GM23338 (cell line): ENCODE results near the gene LTN1. TPM values are rescaled to one million over a fixed set of nuclear protein-coding genes. Genes with fewer than 3 reads are reported as not detected.

Source experiments
- ATAC-seq: fragments of 200-7000 bp; cut with Tn5 transposase; 3 replicates; pipeline ENCODE4 v1.9.1; 2020
- DNase-seq: peaks from one replicate; pipeline ENCODE4 v3.0.0-alpha.2; 2015; ENCODE audit warnings: low spot score
- H2AFZ ChIP-seq: fragments of 200-600 bp; sonication (generic); 2 replicates; pipeline ENCODE4 v1.8.0; 2016; ENCODE audit warnings: antibody characterized with exemption, mild to moderate bottlenecking, moderate library complexity
- H3F3A ChIP-seq: fragments of 200-600 bp; sonication (generic); replicated peaks from 2 replicates; pipeline ENCODE4 v1.8.0; 2017; ENCODE audit warnings: antibody characterized with exemption, mixed run types, low read depth
- H3K27ac ChIP-seq: fragments of 200-600 bp; sonication (generic); 2 replicates; pipeline ENCODE4 v1.6.1; 2016; ENCODE audit warnings: low read depth
- H3K27me3 ChIP-seq: fragments of 200-600 bp; sonication (generic); 2 replicates; pipeline ENCODE4 v1.8.0; 2016; ENCODE audit warnings: mild to moderate bottlenecking, mixed run types, moderate library complexity; ENCODE audit not compliant: insufficient read depth
- H3K36me3 ChIP-seq: fragments of 200-600 bp; sonication (generic); 2 replicates; pipeline ENCODE4 v1.8.0; 2016; ENCODE audit warnings: mild to moderate bottlenecking; ENCODE audit not compliant: insufficient read depth
- H3K4me1 ChIP-seq: fragments of 200-600 bp; sonication (generic); 2 replicates; pipeline ENCODE4 v1.8.0; 2016; ENCODE audit warnings: mild to moderate bottlenecking, moderate library complexity; ENCODE audit not compliant: insufficient read depth
- H3K4me2 ChIP-seq: fragments of 200-600 bp; sonication (generic); 2 replicates; pipeline ENCODE4 v1.7.1; 2017; ENCODE audit warnings: mixed run types
- H3K4me3 ChIP-seq: fragments of 200-600 bp; sonication (generic); 2 replicates; pipeline ENCODE4 v1.6.1; 2016; ENCODE audit warnings: mixed run types
- H3K79me2 ChIP-seq: fragments of 200-600 bp; sonication (generic); replicated peaks from 2 replicates; pipeline ENCODE4 v1.8.0; 2017; ENCODE audit warnings: mild to moderate bottlenecking; ENCODE audit not compliant: insufficient read depth
- H3K9me2 ChIP-seq: fragments of 200-600 bp; sonication (generic); 2 replicates; pipeline ENCODE4 v1.8.0; 2017; ENCODE audit not compliant: insufficient read depth
- H4K20me1 ChIP-seq: fragments of 200-600 bp; sonication (generic); replicated peaks from 2 replicates; pipeline ENCODE4 v1.8.0; 2017; ENCODE audit warnings: mild to moderate bottlenecking; ENCODE audit not compliant: insufficient read depth
- H3K27ac Mint-ChIP-seq: 2 replicates; pipeline ENCODE4 v1.8.0; 2020; ENCODE audit warnings: inconsistent platforms, mild to moderate bottlenecking, moderate library complexity, mixed read lengths
- H3K27me3 Mint-ChIP-seq: 3 replicates; pipeline ENCODE4 v1.8.0; 2022; ENCODE audit warnings: low read depth, mild to moderate bottlenecking, moderate library complexity, mixed read lengths, inconsistent platforms; ENCODE audit not compliant: insufficient read depth, poor library complexity
- H3K36me3 Mint-ChIP-seq: 3 replicates; pipeline ENCODE4 v1.8.0; 2021; ENCODE audit warnings: low read depth, mild to moderate bottlenecking, inconsistent platforms, moderate library complexity, mixed read lengths
- H3K4me1 Mint-ChIP-seq: 3 replicates; pipeline ENCODE4 v1.8.0; 2020; ENCODE audit warnings: mild to moderate bottlenecking, inconsistent platforms, mixed read lengths
- H3K4me3 Mint-ChIP-seq: 3 replicates; pipeline ENCODE4 v1.8.0; 2021; ENCODE audit warnings: moderate library complexity, mild to moderate bottlenecking, inconsistent platforms, mixed read lengths
- H3K9me3 Mint-ChIP-seq: 3 replicates; pipeline ENCODE4 v1.8.0; 2020; ENCODE audit warnings: moderate library complexity, mild to moderate bottlenecking, inconsistent platforms, mixed read lengths
- CREB1 ChIP-seq: fragments of 250-450 bp; sonication (Bioruptor Pico); IDR thresholded peaks from 2 replicates; pipeline ENCODE4 v1.5.0; 2020; ENCODE audit warnings: low read depth, mild to moderate bottlenecking, moderate library complexity
- CTCF ChIP-seq, 2 experiments: fragments of 200-600 bp in 1 of 2; sonication (generic) in 1 of 2; conservative IDR thresholded peaks; 2 replicates each; pipeline versions ENCODE4 v1.5.1 to v1.6.1; 2016 to 2017; ENCODE audit warnings: antibody characterized with exemption in 2 of 2, low read depth in 2 of 2, mild to moderate bottlenecking in 2 of 2, moderate library complexity in 1 of 2
- ETS1 ChIP-seq: IDR thresholded peaks from 2 replicates; pipeline ENCODE4 v1.6.1; 2016; ENCODE audit warnings: antibody characterized with exemption
- EZH2 ChIP-seq: fragments of 200-600 bp; sonication (generic); IDR thresholded peaks from one replicate; pipeline ENCODE4 v1.8.0; 2017; ENCODE audit warnings: antibody characterized with exemption, mild to moderate bottlenecking, low read depth; ENCODE audit not compliant: unreplicated experiment
- EZH2phosphoT487 ChIP-seq: fragments of 200-600 bp; sonication (generic); IDR thresholded peaks from one replicate; pipeline ENCODE4 v1.8.1; 2018; ENCODE audit warnings: antibody characterized with exemption; ENCODE audit not compliant: unreplicated experiment
- JUNB ChIP-seq: IDR thresholded peaks from one replicate; pipeline ENCODE4 v1.6.1; 2016; ENCODE audit warnings: antibody characterized with exemption; ENCODE audit not compliant: unreplicated experiment
- NANOG ChIP-seq: IDR thresholded peaks from 2 replicates; pipeline ENCODE4 v1.6.1; 2016; ENCODE audit warnings: antibody characterized with exemption, borderline replicate concordance
- POLR2AphosphoS5 ChIP-seq: IDR thresholded peaks from 2 replicates; pipeline ENCODE4 v1.6.1; 2016; ENCODE audit warnings: antibody characterized with exemption, low read depth
- REST ChIP-seq: IDR thresholded peaks from one replicate; pipeline ENCODE4 v1.6.1; 2018; ENCODE audit warnings: antibody characterized with exemption; ENCODE audit not compliant: unreplicated experiment
- STAT1 ChIP-seq: IDR thresholded peaks from one replicate; pipeline ENCODE4 v1.6.1; 2016; ENCODE audit warnings: antibody characterized with exemption; ENCODE audit not compliant: unreplicated experiment
- ZNF114 ChIP-seq: fragments of 250-450 bp; sonication (Bioruptor Pico); IDR thresholded peaks from 2 replicates; pipeline ENCODE4 v1.5.0; 2020; ENCODE audit warnings: mild to moderate bottlenecking, moderate library complexity
- ZNF331 ChIP-seq: fragments of 250-450 bp; sonication (Bioruptor Pico); IDR thresholded peaks from 2 replicates; pipeline ENCODE4 v1.5.0; 2020; ENCODE audit warnings: low read depth, mild to moderate bottlenecking, moderate library complexity
- ZNF462 ChIP-seq: fragments of 250-450 bp; sonication (Bioruptor Pico); IDR thresholded peaks from 2 replicates; pipeline ENCODE4 v1.5.0; 2020; ENCODE audit warnings: mild to moderate bottlenecking, moderate library complexity
- polyA plus RNA-seq: library from polyadenylated mRNA; unstranded; fragments of >200 nt; fragmentation: Nextera tagmentation; extraction: Ambion mirVana; gene quantifications from 2 replicates; pipeline ENCODE4 v1.2.1, GENCODE V29; 2016
- total RNA-seq: library from RNA; depleted of rRNA; stranded (reverse); fragments of >200 nt; shearing (Covaris generic); gene quantifications from 2 replicates; pipeline ENCODE4 v1.2.3, GENCODE V29; 2014

LTN1 gene
- total and polyA plus RNA-seq, 2 experiments from 2014 or later: 11.1 to 26.1 TPM

GRCh38 chr21:28910280-28910887 lies 82.3 kb downstream of the LTN1 start:
- Histone ChIP-seq H3K27me3 (no peaks in the 10 kb centered on the region), H2AFZ (no peak overlapping the region; the same call in 1 of the 2 replicates), H3K4me2 (no peak overlapping the region), H3K79me2 (no peaks in the 10 kb centered on the region), H3K4me3 (no peak overlapping the region), H3F3A (no peaks in the 10 kb centered on the region), H3K27ac (no peak overlapping the region), H3K4me1 (no peaks in the 10 kb centered on the region), H4K20me1 (no peaks in the 10 kb centered on the region), H3K36me3 (no peaks in the 10 kb centered on the region), H3K9me2 (no peaks in the 10 kb centered on the region)
- no peak overlapping the region for H3K4me3 Mint-ChIP-seq
- no peak for ATAC-seq
- peaks cover 3% of the 10 kb centered on the region; the same call in 2 of the 3 replicates for H3K4me1 Mint-ChIP-seq
- DNase-seq: no peak
- H3K27ac Mint-ChIP-seq: no peak overlapping the region
- H3K9me3 Mint-ChIP-seq: no peaks in the 10 kb centered on the region
- no peaks in the 10 kb centered on the region for H3K36me3 Mint-ChIP-seq
- no peak for TF ChIP-seq CREB1 (CRISPR knock-in tag)
- TF ChIP-seq ZNF462 (CRISPR knock-in tag): no peak
- no peak for TF ChIP-seq CTCF (conservative IDR thresholded peaks at IDR 0.05; ENCODE audit: low read depth in 2 of 2)
- no peak for TF ChIP-seq NANOG
- TF ChIP-seq ZNF114 (CRISPR knock-in tag): no peak
- TF ChIP-seq ZNF331 (CRISPR knock-in tag): no peak
- TF ChIP-seq EZH2: no peak
- no peak for TF ChIP-seq POLR2AphosphoS5
- no peak for TF ChIP-seq STAT1
- TF ChIP-seq EZH2phosphoT487: no peak
- no peak for TF ChIP-seq JUNB
- TF ChIP-seq REST: no peak
- TF ChIP-seq ETS1: no peak
- peaks cover 6% of the 10 kb centered on the region for H3K27me3 Mint-ChIP-seq
